Right kidney (tissue), 1 donor: Measurements from ENCODE around the gene CMPK1.
"Not testable (repeated sequence)": the region's sequence is repeated elsewhere in the genome, so short reads cannot be mapped to it uniquely, and the experiment has no call there.

ENCODE experiments used
- DNase-seq: peaks from one replicate; pipeline ENCODE4 v3.0.0-alpha.2; 2016

CMPK1 gene

DNA sequence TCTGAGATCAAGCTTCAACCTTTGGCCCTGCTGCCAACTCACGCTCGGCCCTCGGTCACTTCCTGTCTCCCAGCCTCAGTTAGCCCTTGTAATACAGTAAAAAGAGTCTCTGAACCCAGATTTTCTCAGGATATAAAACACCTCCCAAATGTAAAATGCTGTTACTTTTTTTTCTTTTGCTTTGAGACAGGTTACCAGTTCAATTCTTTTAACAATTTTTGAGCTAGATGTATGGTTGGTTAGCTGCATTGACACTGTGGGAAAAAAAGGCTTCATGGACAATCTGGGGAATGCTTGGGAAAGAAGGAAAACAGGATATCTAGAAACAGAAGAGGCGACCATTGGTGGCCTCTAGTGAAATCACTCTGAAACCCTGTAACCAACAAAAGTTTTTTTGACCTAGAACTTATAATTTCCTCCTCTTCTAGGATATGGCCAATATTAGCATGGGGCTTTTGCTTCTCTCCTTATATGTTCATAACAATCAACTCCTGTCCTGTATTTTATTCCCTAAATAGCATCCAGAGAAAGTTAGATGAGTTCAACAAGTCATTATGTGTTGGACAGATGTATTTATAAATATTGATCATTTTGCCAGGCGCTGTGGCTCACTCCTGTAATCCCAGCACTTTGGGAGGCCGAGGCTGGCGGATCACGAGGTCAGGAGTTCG, 1.3 kb downstream of the CMPK1 start:
- no peak for DNase-seq

DNA sequence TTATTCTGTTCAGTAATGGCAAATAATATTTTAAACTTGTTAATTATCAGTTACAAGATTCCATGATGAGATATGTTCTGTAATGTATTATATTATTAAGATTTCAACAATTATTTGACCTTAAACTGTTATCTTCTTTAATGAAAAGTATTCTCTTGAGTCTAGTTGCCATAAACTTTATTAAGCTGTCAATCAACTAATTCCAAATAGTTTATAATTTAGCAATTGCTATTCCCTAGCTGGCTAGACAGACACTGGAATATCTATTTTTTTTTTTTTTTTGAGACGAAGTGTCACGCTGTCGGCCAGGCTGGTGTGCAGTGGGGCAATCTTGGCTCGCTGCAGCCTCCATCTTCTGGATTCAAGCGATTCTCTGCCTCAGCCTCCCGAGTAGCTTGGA, 3.8 kb downstream of the CMPK1 start:
- no peak for DNase-seq

DNA sequence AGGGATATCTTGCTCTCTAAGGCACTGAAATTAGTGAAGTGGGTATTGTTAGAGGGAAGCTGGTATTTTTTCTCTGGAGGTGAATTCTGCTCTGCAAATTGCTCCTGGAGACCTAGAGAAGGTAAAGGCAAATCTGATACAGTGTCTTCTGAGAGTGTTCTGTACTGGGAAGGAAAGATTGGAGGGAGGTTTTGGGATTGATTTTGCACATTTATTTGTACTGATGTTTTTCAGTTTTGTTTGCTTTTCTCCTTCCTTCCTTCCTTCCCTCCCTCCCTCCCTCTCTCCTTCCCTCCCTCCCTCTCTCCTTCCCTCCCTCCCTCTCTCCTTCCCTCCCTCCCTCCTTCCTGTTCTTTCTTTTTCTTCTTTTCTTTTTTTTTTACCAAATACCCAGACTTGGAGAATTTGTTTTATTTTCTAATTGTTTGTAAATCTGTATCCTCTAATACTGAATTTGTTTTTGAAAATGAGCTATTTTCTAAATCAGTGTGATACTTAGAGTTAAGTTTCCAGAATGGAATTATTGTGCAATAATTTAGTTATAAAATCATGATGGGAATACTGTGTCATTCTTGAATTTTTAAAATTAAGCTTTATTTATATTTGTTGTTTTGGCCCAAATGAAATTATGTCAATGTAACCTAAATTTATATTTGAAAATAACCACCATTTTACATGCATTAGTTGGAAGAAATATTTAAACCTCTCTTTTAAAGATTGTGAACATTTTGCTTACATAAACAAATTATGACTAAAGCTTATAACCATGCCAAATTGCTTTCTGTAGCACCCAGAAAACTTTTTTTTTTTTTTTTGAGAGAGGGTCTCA, 4.9 kb downstream of the CMPK1 start:
- no peak for DNase-seq

DNA sequence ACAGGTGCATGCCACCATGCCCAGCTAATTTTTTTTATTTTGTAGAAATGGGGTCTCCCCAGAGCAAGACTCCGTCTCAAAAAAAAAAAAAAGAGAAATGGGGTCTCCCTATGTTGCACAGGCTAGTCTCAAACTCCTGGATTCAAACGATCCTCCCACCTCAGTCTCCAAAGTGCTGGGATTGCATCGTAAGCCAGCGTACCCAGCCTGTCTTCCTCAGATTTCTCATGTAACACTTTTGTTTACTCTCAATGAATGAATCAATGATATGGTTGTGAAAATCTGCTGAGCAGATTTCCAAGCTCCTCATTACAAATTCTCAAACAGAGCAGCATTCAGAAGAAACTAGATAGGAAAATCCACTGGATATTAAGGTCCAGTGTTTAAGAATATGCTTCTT, 6.6 kb downstream of the CMPK1 start:
- DNase-seq = no peak

DNA sequence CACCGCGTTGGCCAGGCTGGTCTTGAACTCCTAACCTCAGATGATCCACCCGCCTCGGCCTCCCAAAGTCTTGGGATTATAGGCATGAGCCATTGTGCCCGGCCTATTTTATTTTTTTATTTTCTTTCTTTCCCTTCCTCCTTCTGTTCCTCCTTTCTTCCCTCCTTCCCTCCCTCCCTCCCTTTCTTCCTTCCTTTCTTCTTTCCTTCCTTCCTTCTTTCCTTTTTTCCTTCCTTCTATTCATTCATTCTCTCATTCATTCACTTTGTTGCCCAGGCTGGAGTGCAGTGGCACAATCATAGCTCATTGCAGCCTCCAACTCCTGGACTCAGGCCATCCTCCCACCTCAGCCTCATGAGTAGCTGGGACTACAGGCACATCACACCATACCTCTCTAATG, 13.4 kb downstream of the CMPK1 start:
- DNase-seq = not testable (repeated sequence)

DNA sequence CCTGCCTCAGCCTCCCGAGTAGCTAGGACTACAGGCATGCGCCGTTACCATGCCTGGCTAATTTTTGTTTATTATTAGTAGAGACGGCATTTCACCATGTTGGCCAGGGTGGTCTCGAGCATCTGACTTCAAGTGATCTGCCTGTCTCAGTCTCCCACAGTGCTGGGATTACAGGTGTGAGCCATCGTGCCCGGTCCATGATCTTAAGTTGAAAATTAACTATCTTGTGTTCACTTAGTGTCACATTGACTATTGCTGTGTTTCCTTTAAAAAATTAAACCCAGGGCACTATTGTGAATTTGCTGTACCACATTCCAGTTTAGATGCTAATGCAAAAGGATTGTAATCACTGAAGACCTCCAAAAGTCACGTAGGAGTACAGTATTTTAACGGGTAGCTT, 14.1 kb downstream of the CMPK1 start:
- DNase-seq = no peak

DNA sequence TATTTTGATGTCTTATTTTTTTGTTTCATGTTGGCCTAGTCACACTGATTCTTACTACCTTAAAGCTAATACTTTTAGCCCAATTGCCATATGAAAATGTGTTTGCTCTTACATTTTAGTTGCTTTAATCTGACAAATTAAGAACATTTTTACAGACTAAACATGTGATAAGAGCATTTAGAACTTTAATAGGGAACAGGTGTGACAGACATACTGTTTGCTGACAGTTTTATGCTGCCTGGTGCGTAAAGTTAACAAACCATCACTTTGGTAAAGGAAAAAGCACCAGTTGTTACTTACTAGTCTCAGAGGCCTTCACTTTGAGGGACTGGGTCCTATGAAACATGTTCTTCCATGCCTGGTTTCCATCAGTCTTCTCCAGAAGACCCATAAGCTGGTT, 14.7 kb downstream of the CMPK1 start:
- DNase-seq = no peak

DNA sequence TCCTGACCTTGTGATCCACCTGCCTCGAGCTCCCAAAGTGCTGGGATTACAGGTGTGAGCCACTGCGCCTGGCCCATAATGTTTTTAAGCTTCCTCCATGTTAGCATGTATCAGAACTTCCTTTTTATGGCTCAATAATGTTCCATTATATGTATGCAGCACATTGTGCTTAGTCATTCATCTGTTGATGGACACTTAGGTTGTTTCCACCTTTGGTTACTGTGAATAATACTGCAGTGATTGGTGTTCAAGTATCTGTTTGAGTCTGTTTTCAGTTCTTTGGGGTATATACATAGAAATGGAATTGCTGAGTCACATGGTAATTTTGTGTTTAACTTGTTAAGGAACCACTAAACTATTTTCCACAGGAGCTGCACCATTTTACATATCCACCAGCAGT, 17.7 kb downstream of the CMPK1 start:
- DNase-seq = no peak

DNA sequence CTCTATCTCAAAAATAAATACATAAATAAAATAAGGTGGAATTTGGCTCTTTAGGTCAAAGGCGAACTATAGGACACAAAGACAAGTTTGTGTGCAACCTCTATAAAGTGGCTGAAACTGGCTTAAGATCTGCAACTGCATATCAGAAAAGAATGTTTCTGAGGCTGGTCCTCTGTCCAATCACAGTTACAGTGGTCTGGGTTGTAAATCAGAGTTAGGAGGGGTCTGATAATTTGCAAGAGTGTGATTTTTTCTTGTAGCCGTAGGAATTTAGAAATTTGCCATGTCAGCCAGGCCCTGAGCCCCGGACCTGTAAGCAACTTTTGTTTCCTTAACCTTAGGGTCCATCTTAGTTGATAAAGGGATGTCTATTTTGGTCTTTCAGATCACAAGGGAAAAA, 27.8 kb downstream of the CMPK1 start:
- DNase-seq = no peak

DNA sequence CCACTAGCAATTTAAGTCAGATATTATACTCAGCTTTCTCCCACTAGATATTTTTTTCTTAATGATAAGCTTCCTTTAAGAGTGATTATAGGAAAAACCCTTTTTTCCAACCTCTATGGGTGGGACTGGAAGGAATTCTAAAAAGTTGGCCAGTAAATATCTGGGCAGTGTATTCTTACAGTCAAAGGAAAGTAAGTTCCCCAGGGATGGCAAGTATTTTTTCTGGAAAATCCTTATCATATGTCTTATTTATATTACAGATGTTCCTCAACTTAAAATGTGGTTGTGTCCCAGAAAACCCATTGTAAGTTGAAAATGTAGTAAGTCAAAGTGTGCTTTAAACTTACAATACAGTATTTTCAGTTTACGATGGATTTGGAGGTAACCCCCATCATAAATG, 29.2 kb downstream of the CMPK1 start:
- no peak for DNase-seq

DNA sequence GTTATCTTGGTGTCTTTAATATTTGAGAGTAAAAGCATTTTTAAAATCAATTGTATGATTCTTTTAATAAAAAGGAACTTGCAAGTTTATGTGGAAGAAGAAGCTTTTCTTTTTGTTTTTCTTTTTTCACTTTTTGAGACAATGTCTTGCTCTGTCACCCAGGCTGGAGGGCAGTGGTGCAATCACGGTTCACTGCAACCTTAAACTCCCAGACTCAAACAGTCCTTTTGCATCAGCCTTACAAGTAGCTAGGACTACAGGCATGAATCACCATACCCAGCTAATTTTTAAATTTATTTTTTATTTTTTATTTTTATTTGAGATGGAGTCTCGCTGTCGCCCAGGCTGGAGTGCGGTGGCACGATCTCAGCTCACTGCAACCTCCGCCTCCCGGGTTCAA, 34.1 kb downstream of the CMPK1 start:
- no peak for DNase-seq

DNA sequence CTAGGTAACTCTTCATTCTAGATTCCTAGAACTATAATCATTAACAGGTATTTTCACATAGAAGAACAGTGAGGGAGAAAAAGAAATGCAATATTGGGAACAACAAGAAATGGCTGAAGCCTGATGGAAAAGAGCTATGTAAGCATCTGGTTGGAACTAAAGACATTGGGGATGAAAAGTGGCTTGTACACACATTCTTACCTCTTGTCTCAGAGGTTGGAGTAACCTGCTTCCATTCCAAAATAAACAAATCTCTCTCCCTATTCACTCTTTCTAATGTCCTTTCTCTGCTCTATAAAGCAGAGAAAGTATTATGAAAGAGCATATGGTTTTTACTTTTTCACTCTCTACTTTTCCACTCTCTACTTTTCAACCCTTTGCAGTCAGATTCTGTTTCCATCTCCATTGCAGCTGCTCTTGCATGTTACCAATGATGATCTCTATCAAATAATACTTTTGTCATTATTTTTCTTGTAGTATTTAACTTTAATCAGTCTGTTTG, 37.5 kb downstream of the CMPK1 start:
- no peak for DNase-seq

DNA sequence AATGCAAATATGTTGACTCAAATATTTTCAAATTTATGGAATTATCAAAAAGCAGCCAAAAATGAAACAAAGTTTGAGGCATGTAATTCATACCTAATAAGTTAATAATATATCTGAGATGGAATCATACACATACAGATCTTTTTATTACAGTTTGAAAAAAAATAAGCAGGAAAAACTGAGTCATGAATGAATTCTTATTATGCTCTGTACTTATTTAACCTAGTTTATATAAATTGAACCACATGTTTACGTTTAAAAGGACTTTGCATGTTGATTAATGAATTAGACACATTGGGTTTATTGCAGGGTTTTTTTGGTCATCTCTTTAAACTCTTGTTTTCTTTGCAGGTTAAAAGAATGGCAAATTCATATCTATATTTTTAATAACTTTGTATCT, 40.9 kb downstream of the CMPK1 start:
- DNase-seq = no peak

DNA sequence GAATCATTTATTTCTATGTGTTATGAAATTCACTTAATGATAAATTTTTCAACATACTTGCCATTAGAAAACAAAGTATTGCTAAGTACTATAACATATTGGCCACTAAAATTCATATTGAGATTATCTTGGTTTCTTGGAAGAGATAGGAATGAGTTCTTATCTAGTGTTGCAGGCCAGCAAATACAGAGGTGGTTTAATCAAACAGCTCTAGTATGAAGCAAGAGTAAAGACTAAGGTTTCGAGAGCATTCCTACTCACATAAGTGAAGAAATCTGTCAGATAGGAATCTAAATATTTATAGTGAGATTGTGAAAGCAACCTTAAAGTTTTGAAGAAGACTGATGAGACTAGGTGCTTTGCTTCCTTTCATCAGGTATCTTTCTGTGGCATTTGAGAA, 44.6 kb downstream of the CMPK1 start:
- DNase-seq = no peak

DNA sequence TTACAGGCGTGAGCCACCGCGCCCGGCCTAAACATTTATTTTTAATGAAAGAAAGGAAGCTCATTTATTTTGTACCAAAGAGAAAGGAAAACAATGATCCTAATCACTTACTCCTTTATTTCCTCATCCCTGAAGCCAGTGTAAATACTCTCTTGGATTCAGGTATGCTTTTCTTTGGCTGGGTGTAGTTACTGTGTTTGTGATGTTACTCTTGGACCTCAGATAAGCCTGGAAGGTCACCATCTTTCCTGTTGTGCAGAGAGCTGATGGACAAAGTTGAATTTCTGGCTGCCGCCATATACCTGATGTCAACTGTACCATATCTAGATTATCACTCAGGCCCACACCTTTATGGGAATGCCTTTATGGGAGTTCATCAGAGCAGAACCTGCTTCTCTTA, 47.1 kb downstream of the CMPK1 start:
- DNase-seq = no peak

DNA sequence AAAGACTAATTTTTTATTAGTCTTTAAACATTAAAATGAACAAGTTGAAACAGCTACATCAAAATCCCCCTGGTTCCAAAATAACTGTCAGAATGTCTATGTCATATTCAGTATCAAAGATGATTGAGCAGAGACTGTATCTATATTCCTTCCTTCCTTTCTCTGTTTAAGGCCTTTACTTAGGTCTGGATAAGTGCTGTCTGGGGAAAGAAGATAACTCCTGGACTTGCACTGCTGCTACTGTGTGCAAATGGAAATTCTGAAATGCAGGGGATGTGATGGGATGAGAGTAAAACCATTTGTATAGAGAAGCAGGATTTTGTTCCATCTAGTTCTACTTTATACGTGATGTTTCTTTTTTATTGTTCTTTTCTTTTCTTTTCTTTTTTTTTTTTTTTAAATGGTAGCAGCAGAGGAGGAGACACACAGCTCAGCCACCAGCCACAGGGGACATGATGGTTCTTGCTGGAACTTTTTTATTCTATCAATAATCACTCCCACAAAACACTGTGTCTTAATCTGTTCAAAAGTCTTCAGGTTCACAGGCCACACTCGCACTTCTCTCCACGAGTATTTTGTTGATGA, 48.9 kb downstream of the CMPK1 start:
- DNase-seq = no peak

DNA sequence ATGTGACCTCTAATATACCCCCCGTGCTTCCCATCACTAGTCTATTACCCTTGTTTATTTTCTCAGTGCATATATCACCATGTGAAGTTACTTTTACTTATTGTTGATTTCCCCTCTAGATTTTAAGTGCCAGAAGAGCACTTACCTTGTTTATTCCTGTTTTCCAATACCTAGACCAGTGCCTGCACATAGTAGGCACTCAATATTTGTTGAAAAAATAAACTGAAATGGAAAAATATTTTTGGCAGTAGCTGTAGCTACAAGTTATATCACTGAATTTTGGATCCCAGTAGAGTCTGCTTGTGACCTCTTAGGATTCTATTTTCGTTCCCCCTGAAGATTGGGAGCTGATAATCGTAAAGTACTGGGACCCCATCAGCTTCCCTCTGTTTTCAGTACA, 50.5 kb downstream of the CMPK1 start:
- no peak for DNase-seq

DNA sequence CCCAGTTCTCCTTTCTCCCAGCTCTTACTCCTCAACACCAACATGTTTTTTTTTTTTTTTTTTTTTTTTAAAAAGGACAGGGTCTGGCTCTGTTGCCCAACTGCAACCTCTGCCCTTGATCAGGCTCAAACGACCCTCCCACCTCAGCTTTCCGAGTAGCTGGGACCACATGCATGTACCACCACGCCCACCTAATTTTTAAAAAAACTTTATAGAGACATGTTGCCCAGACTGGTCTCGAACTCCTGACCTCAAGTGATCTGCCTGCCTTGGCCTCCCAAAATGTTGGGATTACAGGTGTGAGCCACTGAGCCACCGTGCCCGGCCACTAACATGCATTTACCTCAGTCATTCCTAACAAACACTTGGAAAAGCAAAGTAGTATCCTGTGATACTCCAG, 51.4 kb downstream of the CMPK1 start:
- no peak for DNase-seq

DNA sequence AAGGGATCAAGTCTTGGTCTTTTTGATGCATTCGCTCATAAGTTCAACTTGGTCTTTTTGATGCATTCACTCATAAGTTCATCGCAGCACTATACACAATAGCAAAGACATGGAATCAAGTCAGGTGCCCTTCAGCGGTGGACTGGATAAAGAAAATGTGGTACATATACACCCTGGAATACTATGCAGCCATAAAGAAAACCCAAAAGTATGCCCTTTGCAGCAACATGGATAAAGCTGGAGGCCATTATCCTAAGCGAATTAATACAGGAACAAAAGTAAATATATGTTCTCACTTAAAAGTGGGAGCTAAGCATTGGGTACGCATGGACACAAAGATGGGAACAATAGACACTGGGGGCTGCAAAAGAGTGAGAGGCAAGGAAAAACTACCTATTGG, 52.7 kb downstream of the CMPK1 start:
- no peak for DNase-seq

DNA sequence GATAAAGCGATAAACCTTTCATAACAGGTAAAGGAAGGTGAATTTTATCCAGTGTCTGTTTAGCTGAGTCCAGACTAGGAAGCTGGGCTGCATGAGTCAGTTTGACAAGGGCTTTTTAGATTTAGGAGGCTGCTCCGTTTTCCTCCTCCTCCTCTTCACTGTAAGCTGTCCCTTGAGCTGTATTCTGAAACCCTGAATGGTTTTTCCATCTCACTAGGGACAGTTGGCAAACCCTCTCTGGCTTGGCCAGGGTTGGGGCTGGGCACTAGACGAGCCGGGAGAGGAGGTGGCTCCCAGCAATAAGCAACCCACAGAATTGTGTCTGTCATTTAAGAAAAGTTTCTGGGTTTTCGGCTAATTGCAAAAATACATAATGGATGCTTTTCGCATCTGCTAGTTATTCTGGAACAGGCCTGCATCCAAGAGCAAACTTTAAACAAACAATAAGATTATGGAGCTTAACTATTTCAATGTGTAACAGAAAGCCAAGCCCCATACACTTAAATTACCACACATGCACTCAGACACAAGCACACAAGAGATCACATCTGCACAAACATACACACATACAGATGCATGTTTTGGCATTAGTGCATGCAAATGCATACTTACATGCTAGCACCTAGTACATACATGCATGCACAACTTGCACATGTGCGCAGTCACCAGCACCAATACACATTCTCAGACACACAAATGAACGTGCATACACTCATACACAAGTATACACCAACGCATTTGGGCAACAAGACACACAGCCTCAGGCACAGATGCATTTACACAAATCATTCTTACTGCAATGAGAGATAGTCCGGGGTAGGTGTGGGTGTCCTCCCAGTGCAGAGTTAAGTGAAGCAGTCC, 54.7 kb downstream of the CMPK1 start:
- DNase-seq = no peak

DNA sequence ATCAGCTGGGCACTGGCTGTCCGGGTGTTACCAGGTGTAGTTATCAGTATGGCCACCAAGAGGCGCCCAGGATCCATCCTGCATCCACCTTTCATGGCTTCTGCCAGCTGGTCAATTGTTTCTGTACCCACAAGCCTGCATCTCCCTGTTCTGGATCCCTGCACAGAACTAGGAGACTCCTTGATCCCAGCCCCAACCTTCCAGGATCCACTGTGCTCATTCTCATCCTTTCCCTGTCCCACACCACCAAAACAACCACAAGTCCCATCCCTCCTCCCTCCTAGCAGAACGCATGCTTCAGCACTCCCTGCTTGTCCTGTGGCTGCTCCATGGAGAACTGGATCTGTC, 55.3 kb downstream of the CMPK1 start:
- DNase-seq = peak; percentile 55

DNA sequence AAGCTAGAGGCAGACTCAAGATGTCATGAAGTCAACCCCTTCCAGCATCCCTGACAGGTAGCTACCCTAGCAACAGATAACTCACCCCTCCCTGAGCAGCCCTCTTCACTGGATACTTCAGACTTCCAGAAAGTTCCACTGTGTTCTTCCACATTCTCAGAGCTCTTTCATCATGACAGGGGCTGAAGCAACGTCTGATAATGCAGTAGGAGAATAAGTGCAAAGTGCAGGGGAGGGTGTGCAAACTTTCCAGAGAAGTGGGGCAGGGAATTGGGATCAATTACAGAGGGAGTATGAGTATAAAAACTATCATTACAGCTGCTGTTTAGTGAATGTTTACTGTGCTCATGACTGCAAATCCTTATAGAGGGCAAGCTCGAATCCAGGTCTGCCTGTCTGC, 56.1 kb downstream of the CMPK1 start:
- no peak for DNase-seq

DNA sequence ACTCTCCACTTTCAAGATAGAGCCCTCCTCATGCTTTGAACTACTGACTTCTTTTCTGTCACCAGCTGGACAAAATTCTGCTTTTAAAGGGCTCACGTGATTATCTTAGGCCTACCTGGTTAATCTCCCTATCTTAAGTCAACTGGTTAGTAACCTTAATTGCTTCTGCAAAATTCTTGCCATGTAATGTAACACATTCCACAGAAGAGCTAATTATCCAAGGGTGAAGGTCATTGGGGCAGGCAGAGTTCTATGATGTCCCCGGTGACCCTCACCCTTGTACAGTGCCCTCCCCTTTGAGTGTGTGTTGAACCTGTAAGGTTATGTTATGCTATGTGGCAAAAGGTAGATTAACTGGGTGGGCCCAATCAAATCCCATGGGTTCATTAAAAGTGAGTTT, 57.3 kb downstream of the CMPK1 start:
- DNase-seq = no peak
